Activated naive CD4-positive, alpha-beta T cell treated with anti-CD3 and anti-CD28 coated beads, Interleukin-2, amount 50 U/mL, for 72 hours (primary cell): Measurements from ENCODE around the gene IGSF9. TPM values are rescaled to one million over a fixed set of nuclear protein-coding genes. Genes with fewer than 3 reads are reported as not detected.

Experiments used
- ATAC-seq, 2 donors: fragments of 150-1000 bp; cut with Tn5 transposase; 2 replicates each; pipeline ENCODE4 v1.10.0; 2021; ENCODE audit warnings: mild to moderate bottlenecking in 2 of 2, moderate library complexity in 2 of 2
- DNase-seq, 2 donors: peaks; one replicate each; pipeline ENCODE4 v3.0.0; 2021 to 2022; ENCODE audit warnings: low spot score in 2 of 2
- H3K27ac Mint-ChIP-seq, 2 donors: one replicate each; pipeline ENCODE4 v1.8.0; 2022; ENCODE audit warnings: mild to moderate bottlenecking in 2 of 2, mixed read lengths in 2 of 2
- H3K36me3 Mint-ChIP-seq, 2 donors: one replicate each; pipeline ENCODE4 v1.8.0; 2022; ENCODE audit warnings: mixed read lengths in 2 of 2
- H3K9me3 Mint-ChIP-seq, 2 donors: one replicate each; pipeline ENCODE4 v1.8.0; 2022; ENCODE audit warnings: mixed read lengths in 2 of 2
- total RNA-seq, 2 donors: library from RNA; stranded (reverse); gene quantifications; one replicate each; pipeline ENCODE4 v1.2.3, GENCODE V29; 2022

Gene IGSF9
- total RNA-seq, 2 donors from 2014 or later, result not detected

DNA sequence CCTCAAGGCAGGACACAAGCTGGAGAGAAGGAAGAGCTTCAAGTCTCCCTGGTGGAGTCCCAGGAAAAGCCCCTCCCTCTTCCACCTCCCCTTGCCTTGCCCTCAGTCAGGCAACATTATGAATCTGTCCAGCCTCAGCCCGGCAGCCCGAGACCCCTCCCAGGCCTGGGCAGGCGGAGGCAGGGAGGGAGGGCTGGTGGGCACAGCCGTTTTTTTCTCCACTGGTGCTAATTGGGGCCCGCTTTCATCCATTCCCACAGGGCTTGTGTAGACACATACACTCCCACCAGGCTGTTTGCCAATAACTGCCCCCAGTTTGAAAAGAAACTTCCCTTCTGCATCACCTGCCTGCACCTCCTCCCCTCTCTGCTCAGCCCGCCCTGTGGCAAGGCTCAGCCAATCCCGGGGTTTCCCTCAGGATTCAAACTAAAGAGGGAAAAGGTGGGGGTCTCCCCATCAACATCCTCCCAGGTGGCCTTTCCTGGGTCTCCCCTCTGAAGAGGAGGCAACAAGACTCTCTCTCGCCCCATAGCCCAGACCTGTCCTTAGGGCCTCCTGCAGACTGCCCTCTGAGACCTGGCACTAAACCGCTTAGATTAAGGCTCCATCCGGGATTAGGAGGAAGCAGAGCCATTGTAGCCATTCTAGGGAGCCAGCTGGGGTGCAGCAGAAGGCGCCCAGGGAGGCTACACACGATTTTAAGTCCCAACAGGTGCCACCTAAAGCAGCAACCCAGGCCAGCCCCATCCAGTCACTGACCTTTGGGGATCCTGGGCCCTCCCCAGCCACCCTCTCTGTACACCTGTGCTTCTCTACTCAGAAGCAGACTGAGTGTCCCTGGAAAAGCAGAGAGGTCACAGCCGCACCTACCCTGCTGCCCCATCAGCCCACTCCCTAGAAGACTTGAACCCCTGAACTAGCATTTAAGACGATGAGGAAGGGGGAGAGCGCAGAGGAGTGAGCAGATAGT lies 3.5 kb downstream of the IGSF9 start:
- DNase-seq, result no peak
- no peak overlapping the region for H3K27ac Mint-ChIP-seq
- H3K9me3 Mint-ChIP-seq, result no peaks in the 10 kb centered on the region
- ATAC-seq, result no peak
- no peaks in the 10 kb centered on the region for H3K36me3 Mint-ChIP-seq

DNA sequence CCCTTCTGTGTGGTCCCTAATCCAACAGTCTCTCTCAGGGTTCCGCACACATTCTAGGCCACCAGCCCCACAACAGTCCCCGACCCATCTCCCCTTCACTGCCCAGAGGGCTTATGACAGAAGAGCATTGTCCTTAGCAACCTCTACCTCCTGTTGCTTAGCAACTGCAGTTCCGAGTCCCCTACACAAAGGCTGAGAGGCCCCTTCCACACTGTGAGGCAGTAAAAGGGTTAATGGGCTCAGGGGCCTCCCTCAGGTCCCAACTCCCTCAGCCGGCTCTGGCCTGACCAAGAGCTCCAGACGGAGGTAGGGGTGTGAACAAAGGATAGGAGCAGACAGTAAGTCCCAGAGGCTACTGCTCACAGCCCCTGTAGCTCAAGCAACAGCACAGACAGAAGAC lies 4.3 kb downstream of the IGSF9 start:
- no peak for ATAC-seq
- no peaks in the 10 kb centered on the region for H3K9me3 Mint-ChIP-seq
- no peak overlapping the region for H3K27ac Mint-ChIP-seq
- no peak for DNase-seq
- no peaks in the 10 kb centered on the region for H3K36me3 Mint-ChIP-seq

DNA sequence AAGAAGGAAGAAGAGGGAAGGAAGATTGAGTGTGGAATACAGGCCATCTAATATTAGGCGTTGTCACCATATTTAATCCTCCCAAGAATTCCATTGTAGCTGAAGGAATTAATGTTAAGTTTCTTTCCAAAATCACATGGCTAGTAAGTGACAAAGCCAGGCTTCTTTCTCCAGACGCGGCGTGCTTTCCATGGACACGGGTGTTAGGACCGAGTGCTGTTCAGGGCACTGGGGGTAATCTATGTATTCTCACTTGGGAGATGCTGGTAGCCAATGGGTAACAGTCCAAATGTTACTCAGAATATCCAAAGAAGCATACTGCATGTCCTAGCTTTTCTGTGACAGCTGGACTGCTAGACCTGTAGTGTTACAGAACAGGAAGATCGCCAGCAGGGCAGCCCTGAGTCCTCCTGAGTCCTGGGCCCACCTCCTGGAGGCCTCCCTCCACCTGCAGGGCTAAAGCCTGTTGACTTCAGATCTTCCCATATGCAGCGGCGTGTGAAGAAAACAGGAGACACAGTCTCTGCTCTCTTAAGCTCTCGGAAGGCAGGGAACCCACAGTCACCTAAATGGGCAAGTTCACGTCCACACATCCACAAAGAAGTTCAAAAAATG lies 5.3 kb downstream of the IGSF9 start:
- H3K36me3 Mint-ChIP-seq, result no peaks in the 10 kb centered on the region
- ATAC-seq (no peak), DNase-seq (no peak)
- H3K9me3 Mint-ChIP-seq, result no peaks in the 10 kb centered on the region
- H3K27ac Mint-ChIP-seq, result no peak overlapping the region

DNA sequence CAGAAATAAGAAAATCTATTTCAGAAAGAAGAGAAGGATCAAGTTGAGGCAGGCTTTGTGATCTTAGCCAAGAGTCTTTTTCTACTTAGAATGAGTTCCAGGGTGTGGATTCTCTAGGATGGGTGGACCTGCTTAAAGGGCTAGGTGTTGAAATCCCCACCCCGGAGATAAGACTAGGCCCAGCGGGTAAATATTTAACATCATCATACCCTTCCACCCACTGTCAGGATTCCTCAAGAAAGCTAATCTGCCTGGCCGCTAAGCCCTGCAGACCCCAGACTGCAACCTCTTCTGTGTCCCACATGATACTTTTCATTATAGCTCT lies 5.8 kb downstream of the IGSF9 start:
- Mint-ChIP-seq H3K27ac (no peak overlapping the region), H3K36me3 (no peaks in the 10 kb centered on the region), H3K9me3 (no peaks in the 10 kb centered on the region)
- DNase-seq (no peak), ATAC-seq (no peak)

DNA sequence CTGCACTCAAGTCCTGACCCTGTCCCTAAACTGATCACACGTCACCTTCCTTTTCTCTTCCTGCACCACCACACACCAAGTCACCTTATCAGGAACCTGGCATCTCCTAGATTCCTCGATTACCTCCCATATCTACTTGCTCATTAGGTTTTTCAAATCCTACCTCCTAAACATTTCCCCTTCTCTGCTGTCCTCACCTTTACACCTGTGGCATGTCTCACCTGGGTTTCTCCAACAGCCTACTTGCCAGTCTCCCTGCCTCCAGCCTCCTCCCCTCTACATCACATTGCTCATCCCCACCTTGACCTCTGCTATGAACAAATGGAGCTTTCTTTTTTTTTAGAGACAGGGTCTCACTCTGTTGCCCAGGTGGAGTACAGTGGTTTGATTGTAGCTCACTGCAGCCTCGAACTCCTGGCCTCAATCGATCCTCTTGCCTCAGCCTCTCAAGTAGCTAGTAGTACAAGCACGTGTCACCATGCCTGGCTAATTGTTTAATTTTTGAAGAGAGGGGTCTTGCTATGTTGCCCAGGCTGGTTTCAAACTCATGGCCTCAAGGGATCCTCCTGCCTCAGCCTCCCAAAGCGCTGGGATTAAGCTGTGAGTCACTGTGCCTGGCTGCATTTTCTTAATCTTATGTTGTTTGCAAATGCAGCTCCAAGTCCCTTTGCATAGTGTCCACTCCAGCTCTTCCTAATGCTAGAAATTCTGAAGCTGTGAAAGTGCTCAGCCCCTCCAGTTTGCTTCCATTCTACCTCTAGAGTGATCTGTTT lies 6.3 kb downstream of the IGSF9 start:
- ATAC-seq (no peak), DNase-seq (no peak)
- Mint-ChIP-seq H3K9me3 (no peaks in the 10 kb centered on the region), H3K27ac (no peak overlapping the region), H3K36me3 (no peaks in the 10 kb centered on the region)

DNA sequence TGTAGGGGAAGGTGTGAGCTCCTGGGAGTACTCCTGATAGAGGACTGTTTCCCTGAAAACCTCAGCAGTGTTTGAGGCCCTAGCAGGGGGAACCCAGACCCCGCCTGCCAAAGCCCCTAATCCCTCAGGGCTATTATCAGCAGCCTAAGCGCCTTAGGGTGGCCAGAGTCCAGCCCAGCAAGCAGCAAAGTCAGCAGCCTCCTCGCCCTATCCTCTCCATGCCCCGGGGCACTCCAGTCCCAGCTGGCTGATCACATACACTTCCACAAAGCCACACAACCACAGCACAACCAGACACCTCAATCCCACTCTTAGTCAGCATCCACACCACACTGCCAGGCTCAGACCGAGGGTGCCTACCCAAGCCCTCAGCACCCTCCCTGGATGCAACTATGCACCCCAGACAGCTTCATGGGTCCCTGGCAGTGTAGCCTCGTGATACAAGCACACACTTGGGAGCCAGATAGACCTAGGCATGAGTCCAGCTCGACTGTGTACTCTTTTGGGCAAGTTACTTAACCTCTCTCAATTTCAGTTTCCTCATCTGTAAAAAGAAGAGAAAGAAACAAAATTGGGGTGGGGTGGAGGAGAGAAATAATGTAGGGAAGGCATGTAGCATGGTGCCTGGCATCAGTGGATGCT lies 7.1 kb downstream of the IGSF9 start:
- no peaks in the 10 kb centered on the region for H3K36me3 Mint-ChIP-seq
- H3K27ac Mint-ChIP-seq, result no peak overlapping the region
- DNase-seq, result no peak
- ATAC-seq, result peak in 1 of 2 donors; percentile 52
- H3K9me3 Mint-ChIP-seq, result no peaks in the 10 kb centered on the region

DNA sequence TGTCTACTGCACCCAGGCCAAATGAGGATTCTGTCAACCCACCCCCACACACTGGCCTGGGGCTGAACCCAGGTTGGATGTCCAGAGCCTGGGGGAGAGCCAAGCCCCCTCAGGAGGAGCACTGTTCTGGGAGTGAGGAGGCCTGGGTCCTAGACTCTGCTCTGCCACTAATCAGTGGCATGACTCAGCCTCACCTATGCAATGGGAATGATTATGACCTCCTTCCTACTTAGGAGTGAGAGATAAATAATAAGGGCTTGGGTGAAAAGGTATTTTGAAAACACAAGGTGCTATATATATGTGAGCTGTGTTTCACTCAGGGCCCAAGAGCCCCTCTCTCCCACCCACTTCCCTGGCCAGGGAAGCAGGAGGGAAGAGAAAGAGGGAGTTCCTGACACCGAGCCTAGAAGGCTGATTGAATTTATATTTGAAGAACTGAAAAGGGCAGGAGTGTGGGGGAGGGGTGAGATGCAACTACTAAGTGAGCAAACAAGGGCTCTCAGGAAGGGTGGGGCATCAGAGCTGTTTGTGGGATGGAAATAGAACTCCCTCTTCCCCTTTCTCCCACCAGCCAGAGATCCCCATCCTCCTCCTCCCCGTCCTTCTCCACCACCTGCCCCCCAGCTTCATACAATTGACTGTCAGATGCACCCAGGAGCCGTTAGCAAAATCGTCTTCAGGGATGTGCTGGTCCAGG lies 8.2 kb downstream of the IGSF9 start:
- Mint-ChIP-seq H3K27ac (no peak overlapping the region), H3K36me3 (no peaks in the 10 kb centered on the region), H3K9me3 (no peaks in the 10 kb centered on the region)
- DNase-seq (no peak), ATAC-seq (no peak)

DNA sequence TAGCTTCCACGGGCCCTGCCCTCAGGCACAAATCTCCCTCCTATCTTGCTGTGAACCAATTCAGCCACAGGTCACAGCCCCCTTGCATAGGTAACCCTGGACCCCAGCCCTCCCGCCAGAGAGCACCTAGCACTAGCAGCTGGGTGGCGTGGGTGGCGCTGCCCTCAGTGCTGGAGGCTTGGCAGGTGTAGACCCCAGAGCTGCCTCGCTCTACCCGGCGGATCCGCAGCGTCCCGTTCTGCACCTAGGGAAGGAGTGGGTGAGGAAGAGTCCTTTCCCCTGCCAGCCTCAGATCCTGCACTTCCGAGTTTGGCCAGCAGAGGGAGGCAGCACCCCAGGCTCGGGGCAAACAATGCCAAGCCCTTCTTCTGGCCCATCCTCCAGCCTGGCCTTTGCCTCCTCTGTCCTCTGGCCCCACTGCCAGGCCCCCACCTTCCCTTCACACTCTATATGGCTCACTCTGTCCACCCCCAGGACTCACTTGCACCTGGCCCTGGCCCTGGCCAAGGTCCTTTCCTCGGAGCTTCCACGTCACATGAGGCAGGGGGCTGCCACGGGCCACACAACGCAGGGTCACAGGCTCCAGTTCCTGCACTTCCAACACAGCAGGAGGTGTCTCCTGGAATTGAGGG lies 9.0 kb downstream of the IGSF9 start:
- ATAC-seq (peak; percentile 79 to 86), DNase-seq (peak; percentile 81 to 97)
- Mint-ChIP-seq H3K9me3 (no peaks in the 10 kb centered on the region), H3K27ac (no peak overlapping the region), H3K36me3 (no peaks in the 10 kb centered on the region)

DNA sequence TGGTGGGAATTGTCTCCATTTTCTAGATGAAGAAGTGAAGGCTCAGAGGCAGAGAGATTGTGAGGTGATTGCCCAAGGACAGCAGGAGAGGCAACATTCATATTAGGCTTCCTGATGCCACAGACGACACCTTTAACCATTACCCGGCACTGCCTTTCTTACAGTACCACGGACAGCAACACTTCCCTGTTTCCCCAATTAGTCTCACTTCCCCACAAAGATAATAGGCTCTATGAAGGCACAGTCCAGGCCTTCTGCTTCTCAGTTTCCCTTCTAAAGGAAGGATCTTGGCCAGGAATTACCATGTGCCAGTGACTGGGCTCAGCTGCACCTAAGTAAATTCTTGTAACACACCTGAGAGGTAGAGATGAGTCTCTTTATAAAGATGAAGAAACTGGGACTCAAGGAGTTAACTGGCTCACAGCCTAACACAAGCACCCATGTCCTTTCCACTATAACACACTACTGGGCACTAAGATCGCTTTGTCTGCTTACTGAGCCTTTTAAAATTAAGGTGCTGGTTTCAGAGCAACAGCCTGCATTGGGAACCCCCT lies 9.6 kb downstream of the IGSF9 start:
- no peak overlapping the region for H3K27ac Mint-ChIP-seq
- DNase-seq, result no peak
- no peaks in the 10 kb centered on the region for H3K9me3 Mint-ChIP-seq
- no peaks in the 10 kb centered on the region for H3K36me3 Mint-ChIP-seq
- ATAC-seq, result no peak

DNA sequence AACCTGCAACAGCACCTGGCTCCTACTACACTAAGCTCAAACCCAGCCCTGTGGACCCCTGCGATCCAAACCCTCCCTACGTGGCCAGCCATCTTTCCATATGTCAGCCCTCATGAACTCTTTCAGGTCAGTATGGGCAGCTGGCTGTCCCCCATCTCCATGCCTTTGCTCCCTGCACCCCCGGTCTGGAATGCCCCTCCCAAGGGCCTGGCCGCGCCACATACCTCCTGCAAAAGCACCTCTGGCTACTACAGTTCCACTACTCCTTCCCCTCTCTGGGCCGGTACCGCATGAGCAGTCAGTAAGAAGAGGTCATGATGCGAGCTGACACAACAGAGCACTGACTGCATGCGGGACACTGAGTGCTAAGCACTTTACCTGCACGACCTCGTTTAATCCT lies 10.1 kb downstream of the IGSF9 start:
- Mint-ChIP-seq H3K36me3 (no peaks in the 10 kb centered on the region), H3K27ac (no peak overlapping the region), H3K9me3 (no peaks in the 10 kb centered on the region)
- DNase-seq (no peak), ATAC-seq (no peak)

DNA sequence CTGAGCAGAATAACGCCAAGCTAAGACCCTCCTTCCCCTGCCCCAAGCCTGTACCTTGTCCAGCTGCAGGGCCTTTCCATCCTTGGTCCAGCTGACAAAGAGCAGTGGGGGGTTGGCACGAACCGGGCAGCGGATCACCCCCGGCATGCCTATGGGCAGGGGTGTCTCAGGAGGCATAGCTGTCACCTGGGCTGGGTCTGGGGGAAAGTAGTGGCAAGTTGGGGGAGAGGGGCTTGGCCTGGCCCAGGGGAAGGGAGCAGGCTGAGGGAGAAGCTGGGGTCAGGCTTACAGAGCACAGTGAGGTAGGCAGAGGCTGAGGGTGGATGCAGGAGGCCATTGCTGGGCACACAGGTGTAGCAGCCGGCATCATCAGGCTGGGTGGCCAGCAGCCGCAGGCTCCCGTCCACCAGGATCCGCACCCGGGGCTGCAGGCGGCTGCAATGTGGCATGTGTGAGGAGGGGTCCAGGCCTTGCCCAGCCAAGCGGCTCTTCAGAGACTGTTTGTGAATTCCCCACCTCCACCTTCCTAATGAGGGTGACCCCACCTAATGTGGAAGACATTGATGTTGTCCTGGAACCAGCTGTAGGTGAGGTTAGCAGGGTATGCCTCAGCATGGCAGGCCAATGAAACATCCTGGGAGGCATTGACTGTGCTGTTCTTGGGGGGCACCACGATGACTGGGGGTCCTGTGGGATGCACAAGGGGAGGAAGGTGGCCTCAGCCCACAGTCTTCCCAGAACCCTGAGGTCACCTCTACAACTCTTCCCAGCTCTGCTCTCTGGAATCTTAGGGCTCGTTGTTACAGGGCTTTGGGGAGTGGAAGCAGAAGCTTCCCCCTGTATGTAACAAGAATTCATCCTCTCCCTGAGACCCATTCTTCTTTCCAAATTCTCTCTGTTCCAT lies 11.0 kb downstream of the IGSF9 start:
- no peaks in the 10 kb centered on the region for H3K36me3 Mint-ChIP-seq
- no peaks in the 10 kb centered on the region for H3K9me3 Mint-ChIP-seq
- DNase-seq, result no peak
- H3K27ac Mint-ChIP-seq, result no peak overlapping the region
- ATAC-seq, result no peak

DNA sequence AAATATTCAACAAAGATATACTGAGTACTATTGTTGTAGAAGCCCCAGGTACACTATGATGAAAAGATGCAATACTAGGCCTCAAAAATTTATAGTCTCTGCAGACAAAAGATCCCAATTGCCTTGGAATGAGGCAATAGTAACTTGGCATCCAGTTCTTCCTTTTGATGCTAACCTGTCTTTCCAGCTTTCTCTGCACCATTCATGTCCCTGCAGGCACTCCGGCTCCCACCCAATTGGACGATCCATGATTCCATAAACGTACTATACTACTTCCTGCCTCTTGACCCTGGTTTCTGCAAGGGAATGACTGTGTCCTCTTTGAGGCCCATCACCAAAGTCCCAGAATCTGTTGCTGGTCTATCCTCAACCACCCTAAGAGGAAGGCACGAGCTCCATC lies 12.1 kb downstream of the IGSF9 start:
- no peak for DNase-seq
- Mint-ChIP-seq H3K9me3 (no peaks in the 10 kb centered on the region), H3K27ac (no peak overlapping the region), H3K36me3 (no peaks in the 10 kb centered on the region)
- no peak for ATAC-seq

DNA sequence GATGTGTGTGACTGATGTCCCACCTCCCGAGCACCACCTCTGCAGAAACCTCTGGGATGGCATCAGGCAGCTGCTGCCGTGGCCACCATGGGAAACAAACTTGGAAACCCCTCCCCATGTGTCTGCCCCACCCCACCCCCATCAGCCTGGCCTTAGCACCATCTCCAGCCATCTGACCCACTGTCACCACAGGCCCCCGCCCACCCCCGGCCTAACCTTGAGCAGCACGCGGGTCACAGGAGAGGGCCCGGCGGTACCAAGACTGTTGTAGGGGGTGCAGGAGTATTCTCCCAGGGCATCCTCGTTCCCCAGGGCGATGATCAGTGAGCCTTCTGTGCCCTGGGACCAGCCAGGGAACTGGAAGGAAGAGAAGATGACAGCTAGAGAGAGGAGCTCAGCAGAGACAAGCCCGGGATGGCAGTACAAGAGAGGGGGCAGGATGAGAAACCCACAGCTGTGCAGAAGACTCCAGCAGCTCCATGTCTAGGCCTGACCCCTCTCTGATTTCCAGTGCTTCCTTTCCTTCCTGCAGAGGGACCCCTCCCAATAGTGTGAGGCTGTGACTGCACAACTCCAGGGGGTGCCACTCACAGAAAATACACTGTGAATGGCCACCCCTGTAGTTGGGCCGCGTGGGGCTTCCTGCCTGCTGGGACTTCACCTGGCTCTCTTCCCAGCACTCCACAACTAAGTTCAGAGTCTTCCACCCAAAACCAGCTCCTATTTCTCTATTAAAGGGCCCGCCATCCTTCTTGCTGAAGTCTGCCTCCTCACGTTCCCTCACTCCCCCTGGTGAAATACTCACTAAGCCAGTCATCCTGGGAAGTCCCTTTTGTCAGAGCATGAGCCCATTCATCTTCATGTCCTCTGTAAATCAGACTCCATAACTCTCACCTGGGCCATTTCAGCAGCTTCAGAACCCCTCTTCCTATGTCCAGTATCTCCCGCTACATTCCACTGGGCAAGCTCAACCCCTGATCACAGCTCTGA lies 12.8 kb downstream of the IGSF9 start:
- H3K9me3 Mint-ChIP-seq, result no peaks in the 10 kb centered on the region
- no peak for ATAC-seq
- H3K27ac Mint-ChIP-seq, result no peak overlapping the region
- H3K36me3 Mint-ChIP-seq, result no peaks in the 10 kb centered on the region
- DNase-seq, result no peak

DNA sequence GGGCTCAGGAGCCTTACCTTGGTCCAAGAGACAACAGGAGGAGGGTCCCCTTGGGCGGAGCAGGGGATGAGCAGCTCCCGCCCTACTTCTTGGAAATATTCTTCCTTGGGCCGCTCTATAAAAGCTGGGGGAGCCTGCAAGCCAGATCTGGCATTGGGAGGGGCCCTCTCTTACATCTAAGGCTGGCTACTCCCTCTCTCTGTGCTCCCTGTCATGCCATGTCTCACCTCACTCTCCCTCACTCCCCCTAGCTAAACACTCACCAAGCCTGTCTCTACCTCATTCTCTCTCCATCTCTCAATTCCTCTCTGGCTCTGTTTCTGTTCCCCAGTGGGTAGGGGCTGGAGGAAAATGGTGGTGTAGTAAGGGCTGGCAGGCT lies 13.6 kb downstream of the IGSF9 start:
- Mint-ChIP-seq H3K36me3 (no peaks in the 10 kb centered on the region), H3K9me3 (no peaks in the 10 kb centered on the region), H3K27ac (no peak overlapping the region)
- no peak for ATAC-seq
- no peak for DNase-seq
